Measurements from ENCODE around the gene USP3.
"Not testable (repeated sequence)": the region's sequence is repeated elsewhere in the genome, so short reads cannot be mapped to it uniquely, and the experiment has no call there.

USP3 gene

DNA sequence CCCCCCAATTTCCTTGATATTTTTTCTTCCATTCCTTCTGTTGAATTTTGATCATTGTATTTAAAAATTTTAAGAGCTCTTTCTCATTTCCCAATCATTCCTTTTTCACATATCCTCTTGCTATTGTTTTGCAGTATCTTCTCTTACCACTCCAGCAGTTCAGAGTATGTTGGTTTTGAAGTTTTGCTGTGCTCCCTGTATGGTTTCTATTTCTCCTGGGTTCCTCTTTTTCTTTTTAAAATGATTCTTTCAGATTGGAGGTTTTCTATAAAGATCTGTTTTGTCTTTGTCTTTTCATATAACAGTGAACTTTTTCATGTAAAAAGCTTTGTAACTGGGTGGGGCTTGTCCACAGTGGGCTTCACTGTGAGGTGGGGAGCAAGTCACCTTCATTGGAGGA is 12.8 kb downstream of the USP3 start:
- H2AFZ ChIP-seq (ENCODE audit: low read depth, low read length), result no peak overlapping the region
- H3K27me3 ChIP-seq (ENCODE audit: insufficient read depth, low read length), result no peaks in the 10 kb centered on the region
- H3K4me1 ChIP-seq (ENCODE audit: insufficient read depth, low read length), result peaks cover 2% of the 10 kb centered on the region
- no peaks in the 10 kb centered on the region for H3K9me3 ChIP-seq (ENCODE audit: low read length)
- no peaks in the 10 kb centered on the region for H3K36me3 ChIP-seq (ENCODE audit: insufficient read depth, low read length)
- H3K4me3 ChIP-seq (ENCODE audit: low read length), result no peak overlapping the region

DNA sequence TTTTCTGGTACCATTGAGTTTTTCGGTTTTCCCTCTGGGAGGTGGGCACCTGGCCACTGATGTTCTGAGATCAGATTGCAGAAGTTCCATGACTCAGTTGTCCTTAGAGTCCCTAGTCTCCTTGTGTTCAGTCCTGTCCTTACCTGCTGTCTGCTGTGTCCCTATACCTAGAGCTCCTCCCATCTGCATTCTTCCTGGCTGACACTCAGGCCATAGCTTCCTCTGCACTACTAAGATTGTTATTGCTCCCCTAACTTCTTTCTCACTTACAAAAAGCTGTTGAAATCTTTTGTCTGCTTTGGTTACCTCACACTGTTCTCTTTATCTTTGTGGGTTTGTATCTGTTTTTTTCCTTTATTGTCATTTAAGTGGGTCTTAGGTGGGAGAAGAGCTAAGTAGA is 13.2 kb downstream of the USP3 start:
- peaks cover 2% of the 10 kb centered on the region for H3K4me1 ChIP-seq (ENCODE audit: insufficient read depth, low read length)
- no peaks in the 10 kb centered on the region for H3K27me3 ChIP-seq (ENCODE audit: insufficient read depth, low read length)
- no peak overlapping the region for H3K4me3 ChIP-seq (ENCODE audit: low read length)
- no peaks in the 10 kb centered on the region for H3K9me3 ChIP-seq (ENCODE audit: low read length)
- H2AFZ ChIP-seq (ENCODE audit: low read depth, low read length), result no peak overlapping the region
- H3K36me3 ChIP-seq (ENCODE audit: insufficient read depth, low read length), result no peaks in the 10 kb centered on the region

GRCh38 chr15:63519041-63519440 is 14.6 kb downstream of the USP3 start:
- H3K36me3 ChIP-seq (ENCODE audit: insufficient read depth, low read length), result no peaks in the 10 kb centered on the region
- no peaks in the 10 kb centered on the region for H3K27me3 ChIP-seq (ENCODE audit: insufficient read depth, low read length)
- peaks cover 2% of the 10 kb centered on the region for H3K4me1 ChIP-seq (ENCODE audit: insufficient read depth, low read length)
- H2AFZ ChIP-seq (ENCODE audit: low read depth, low read length), result no peak overlapping the region
- H3K4me3 ChIP-seq (ENCODE audit: low read length), result no peak overlapping the region
- no peaks in the 10 kb centered on the region for H3K9me3 ChIP-seq (ENCODE audit: low read length)

- Histone ChIP-seq H3K4me3 (ENCODE audit: low read length) (no peak overlapping the region), H2AFZ (ENCODE audit: low read depth, low read length) (no peak overlapping the region), H3K9me3 (ENCODE audit: low read length) (peaks cover 2% of the 10 kb centered on the region), H3K36me3 (ENCODE audit: insufficient read depth, low read length) (no peaks in the 10 kb centered on the region), H3K27me3 (ENCODE audit: insufficient read depth, low read length) (no peaks in the 10 kb centered on the region), H3K4me1 (ENCODE audit: insufficient read depth, low read length) (peaks cover 2% of the 10 kb centered on the region)
These were observed 15.3 kb downstream of the USP3 start for GRCh38 chr15:63519548-63520178.

GRCh38 chr15:63520462-63520861 is 16.1 kb downstream of the USP3 start:
- H3K4me1 ChIP-seq (ENCODE audit: insufficient read depth, low read length); H3K27me3 ChIP-seq (ENCODE audit: insufficient read depth, low read length); H3K36me3 ChIP-seq (ENCODE audit: insufficient read depth, low read length); H3K9me3 ChIP-seq (ENCODE audit: low read length); H2AFZ ChIP-seq (ENCODE audit: low read depth, low read length); H3K4me3 ChIP-seq (ENCODE audit: low read length): not testable (repeated sequence)

- Histone ChIP-seq H3K36me3 (ENCODE audit: insufficient read depth, low read length) (no peaks in the 10 kb centered on the region), H2AFZ (ENCODE audit: low read depth, low read length) (no peak overlapping the region), H3K4me1 (ENCODE audit: insufficient read depth, low read length) (peaks cover 2% of the 10 kb centered on the region), H3K9me3 (ENCODE audit: low read length) (peaks cover 2% of the 10 kb centered on the region), H3K4me3 (ENCODE audit: low read length) (no peak overlapping the region), H3K27me3 (ENCODE audit: insufficient read depth, low read length) (no peaks in the 10 kb centered on the region)
These were observed 17.8 kb downstream of the USP3 start for GRCh38 chr15:63522225-63522578.

GRCh38 chr15:63523306-63523990 is 19.1 kb downstream of the USP3 start:
- Histone ChIP-seq H3K36me3 (ENCODE audit: insufficient read depth, low read length) (no peaks in the 10 kb centered on the region), H3K27me3 (ENCODE audit: insufficient read depth, low read length) (no peaks in the 10 kb centered on the region), H2AFZ (ENCODE audit: low read depth, low read length) (no peak overlapping the region), H3K9me3 (ENCODE audit: low read length) (peaks cover 2% of the 10 kb centered on the region), H3K4me3 (ENCODE audit: low read length) (no peak overlapping the region), H3K4me1 (ENCODE audit: insufficient read depth, low read length) (no peaks in the 10 kb centered on the region)

GRCh38 chr15:63524316-63525015 is 20.1 kb downstream of the USP3 start:
- Histone ChIP-seq H2AFZ (ENCODE audit: low read depth, low read length) (no peak overlapping the region), H3K4me3 (ENCODE audit: low read length) (no peak overlapping the region), H3K4me1 (ENCODE audit: insufficient read depth, low read length) (no peaks in the 10 kb centered on the region), H3K27me3 (ENCODE audit: insufficient read depth, low read length) (no peaks in the 10 kb centered on the region), H3K36me3 (ENCODE audit: insufficient read depth, low read length) (no peaks in the 10 kb centered on the region), H3K9me3 (ENCODE audit: low read length) (peaks cover 2% of the 10 kb centered on the region)

DNA sequence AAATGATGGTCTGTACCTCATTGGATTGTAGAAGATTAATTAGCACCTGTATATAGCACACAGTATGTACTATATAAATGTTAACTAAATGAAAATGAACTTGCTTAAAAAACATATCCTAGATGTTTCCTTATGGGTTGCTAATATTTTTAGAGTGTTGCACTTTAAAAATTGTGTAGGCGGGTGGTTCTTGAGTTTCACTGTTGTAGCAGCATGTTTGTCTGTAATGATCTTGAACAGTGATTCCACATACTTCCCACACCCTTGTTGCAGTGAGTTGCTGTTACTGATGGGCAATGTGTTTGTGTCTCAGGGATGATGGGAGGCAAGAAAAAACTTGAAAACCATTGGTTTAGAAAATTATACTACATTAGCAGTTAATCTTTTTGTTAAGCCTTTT is 22.0 kb downstream of the USP3 start:
- Histone ChIP-seq H2AFZ (ENCODE audit: low read depth, low read length) (no peak overlapping the region), H3K27me3 (ENCODE audit: insufficient read depth, low read length) (no peaks in the 10 kb centered on the region), H3K4me1 (ENCODE audit: insufficient read depth, low read length) (no peaks in the 10 kb centered on the region), H3K4me3 (ENCODE audit: low read length) (no peak overlapping the region), H3K9me3 (ENCODE audit: low read length) (peaks cover 2% of the 10 kb centered on the region), H3K36me3 (ENCODE audit: insufficient read depth, low read length) (no peaks in the 10 kb centered on the region)

DNA sequence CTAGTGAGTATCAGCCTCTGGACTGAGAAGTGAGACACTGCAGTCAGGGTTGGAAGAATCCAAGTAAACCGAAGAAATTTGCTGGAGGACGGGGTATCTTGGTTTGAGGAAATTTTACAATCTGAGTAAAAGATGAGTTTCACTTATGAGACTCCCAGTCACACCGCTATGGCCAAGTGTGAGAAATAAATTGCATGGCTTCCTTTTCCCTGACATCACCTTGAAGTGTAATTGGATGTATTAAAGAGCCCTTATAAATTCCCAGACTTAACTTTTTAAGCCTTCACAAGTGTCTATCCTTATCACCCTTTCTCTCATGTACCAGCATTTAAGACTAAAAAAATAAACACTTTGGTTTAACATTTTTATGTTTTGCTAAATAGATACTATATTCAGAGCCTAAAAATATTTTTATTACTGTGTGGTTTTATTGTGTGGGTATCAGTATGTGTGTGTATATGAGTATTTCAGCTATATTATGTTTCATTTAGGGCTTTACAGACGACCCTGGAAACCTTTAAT is 23.8 kb downstream of the USP3 start:
- Histone ChIP-seq H3K4me1 (ENCODE audit: insufficient read depth, low read length) (no peaks in the 10 kb centered on the region), H3K36me3 (ENCODE audit: insufficient read depth, low read length) (peaks cover 2% of the 10 kb centered on the region), H2AFZ (ENCODE audit: low read depth, low read length) (no peak overlapping the region), H3K9me3 (ENCODE audit: low read length) (peaks cover 2% of the 10 kb centered on the region), H3K27me3 (ENCODE audit: insufficient read depth, low read length) (no peaks in the 10 kb centered on the region), H3K4me3 (ENCODE audit: low read length) (no peak overlapping the region)

DNA sequence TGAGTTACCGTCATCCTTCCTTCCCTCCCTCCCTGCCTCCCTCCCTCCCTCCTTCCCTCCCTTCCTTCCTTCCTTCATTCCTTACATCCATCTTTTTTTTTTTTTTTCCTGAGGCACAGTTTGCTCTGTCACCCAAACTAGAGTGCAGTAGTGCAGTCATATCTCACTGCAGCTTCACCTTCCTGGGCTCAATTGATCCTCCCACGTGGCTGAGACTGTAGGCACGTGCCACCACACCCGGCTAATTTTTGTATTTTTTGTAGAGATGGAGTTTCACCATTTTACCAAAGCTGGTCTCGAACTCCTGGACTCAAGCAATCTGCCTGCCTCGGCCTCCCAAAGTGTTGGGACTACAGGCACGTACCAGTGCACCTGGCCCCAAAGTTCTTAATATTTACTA is 25.8 kb downstream of the USP3 start:
- H2AFZ ChIP-seq (ENCODE audit: low read depth, low read length), result no peak overlapping the region
- no peaks in the 10 kb centered on the region for H3K4me1 ChIP-seq (ENCODE audit: insufficient read depth, low read length)
- H3K9me3 ChIP-seq (ENCODE audit: low read length), result no peaks in the 10 kb centered on the region
- no peaks in the 10 kb centered on the region for H3K27me3 ChIP-seq (ENCODE audit: insufficient read depth, low read length)
- H3K36me3 ChIP-seq (ENCODE audit: insufficient read depth, low read length), result peaks cover 2% of the 10 kb centered on the region
- H3K4me3 ChIP-seq (ENCODE audit: low read length), result no peak overlapping the region

GRCh38 chr15:63530752-63531299 is 26.4 kb downstream of the USP3 start:
- Histone ChIP-seq H3K27me3 (ENCODE audit: insufficient read depth, low read length) (no peaks in the 10 kb centered on the region), H3K9me3 (ENCODE audit: low read length) (no peaks in the 10 kb centered on the region), H3K4me3 (ENCODE audit: low read length) (no peak overlapping the region), H3K4me1 (ENCODE audit: insufficient read depth, low read length) (peaks cover 4% of the 10 kb centered on the region), H2AFZ (ENCODE audit: low read depth, low read length) (no peak overlapping the region), H3K36me3 (ENCODE audit: insufficient read depth, low read length) (peaks cover 2% of the 10 kb centered on the region)

DNA sequence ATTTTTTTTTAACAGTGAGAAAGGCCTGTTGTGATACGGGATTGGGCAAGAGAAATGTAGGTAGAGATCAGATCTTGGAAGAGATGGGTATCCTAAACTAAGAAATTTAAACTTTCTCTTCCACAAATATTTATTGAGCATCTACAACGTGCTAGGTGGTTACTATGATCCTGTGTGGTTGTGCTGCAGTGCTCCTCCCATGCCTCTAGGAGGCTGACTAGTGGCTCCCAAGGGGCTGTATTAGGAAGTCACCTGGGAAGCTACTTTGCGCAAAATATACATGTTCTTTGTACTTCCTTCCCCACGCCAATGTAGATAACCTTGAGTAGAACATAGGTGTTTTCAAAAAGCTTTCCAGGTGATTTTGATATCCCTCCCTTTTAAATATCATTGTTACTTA is 27.2 kb downstream of the USP3 start:
- Histone ChIP-seq H2AFZ (ENCODE audit: low read depth, low read length) (no peak overlapping the region), H3K36me3 (ENCODE audit: insufficient read depth, low read length) (peaks cover 2% of the 10 kb centered on the region), H3K9me3 (ENCODE audit: low read length) (no peaks in the 10 kb centered on the region), H3K4me1 (ENCODE audit: insufficient read depth, low read length) (peaks cover 8% of the 10 kb centered on the region), H3K4me3 (ENCODE audit: low read length) (no peak overlapping the region), H3K27me3 (ENCODE audit: insufficient read depth, low read length) (no peaks in the 10 kb centered on the region)
